GM12874 (cell line): ENCODE measurements around the gene YOD1.

ENCODE experiments used
- TF ChIP-seq, protein P1 (sequence below): IDR thresholded peaks from 2 replicates; pipeline ENCODE4 v1.5.1; 2011; ENCODE audit warnings: low read depth, mild to moderate bottlenecking, control low read depth, low read length, moderate library complexity; ENCODE audit not compliant: insufficient read depth

YOD1 gene

GRCh38 chr1:207034998-207035397 is 16.0 kb downstream of the YOD1 start:
- TF ChIP-seq, protein P1, sequence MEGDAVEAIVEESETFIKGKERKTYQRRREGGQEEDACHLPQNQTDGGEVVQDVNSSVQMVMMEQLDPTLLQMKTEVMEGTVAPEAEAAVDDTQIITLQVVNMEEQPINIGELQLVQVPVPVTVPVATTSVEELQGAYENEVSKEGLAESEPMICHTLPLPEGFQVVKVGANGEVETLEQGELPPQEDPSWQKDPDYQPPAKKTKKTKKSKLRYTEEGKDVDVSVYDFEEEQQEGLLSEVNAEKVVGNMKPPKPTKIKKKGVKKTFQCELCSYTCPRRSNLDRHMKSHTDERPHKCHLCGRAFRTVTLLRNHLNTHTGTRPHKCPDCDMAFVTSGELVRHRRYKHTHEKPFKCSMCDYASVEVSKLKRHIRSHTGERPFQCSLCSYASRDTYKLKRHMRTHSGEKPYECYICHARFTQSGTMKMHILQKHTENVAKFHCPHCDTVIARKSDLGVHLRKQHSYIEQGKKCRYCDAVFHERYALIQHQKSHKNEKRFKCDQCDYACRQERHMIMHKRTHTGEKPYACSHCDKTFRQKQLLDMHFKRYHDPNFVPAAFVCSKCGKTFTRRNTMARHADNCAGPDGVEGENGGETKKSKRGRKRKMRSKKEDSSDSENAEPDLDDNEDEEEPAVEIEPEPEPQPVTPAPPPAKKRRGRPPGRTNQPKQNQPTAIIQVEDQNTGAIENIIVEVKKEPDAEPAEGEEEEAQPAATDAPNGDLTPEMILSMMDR, result no peak

- TF ChIP-seq, protein P1, result no peak
Observed at GRCh38 chr1:207034208-207034607, 16.8 kb downstream of the YOD1 start.

- TF ChIP-seq, protein P1, result no peak
Observed at GRCh38 chr1:207033302-207033701, 17.7 kb downstream of the YOD1 start.

DNA sequence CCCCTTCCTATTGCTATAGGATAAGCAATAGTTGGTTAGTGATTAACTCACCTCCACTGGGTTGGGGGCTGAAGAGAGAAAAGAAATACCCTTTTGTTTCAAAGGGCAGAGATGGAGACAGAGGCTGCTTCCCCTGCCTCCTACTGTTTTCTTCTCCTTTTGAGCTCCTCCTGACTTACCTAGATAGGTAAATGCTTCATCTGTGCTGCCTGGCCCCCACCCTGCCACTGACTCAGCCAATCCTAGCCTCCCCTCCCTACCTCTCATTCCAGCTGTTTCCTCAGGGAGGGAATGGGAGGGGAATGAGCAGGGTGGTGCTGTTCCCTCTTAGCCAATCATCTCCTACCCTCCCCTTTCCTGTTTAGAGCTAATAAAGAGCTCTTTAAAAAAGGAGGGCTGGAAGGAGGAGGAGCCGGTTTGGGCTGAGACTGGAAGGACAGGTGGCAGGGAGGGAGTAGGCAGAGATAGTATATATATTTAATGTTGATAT is 18.4 kb downstream of the YOD1 start, which contains the start of gene C1orf116:
C1orf116 (minus strand) TSS at position 229 of the 490 bp plus-strand sequence. CDS start 5,158 bp downstream, outside the sequence.
- TF ChIP-seq, protein P1, result no peak

GRCh38 chr1:207031632-207032264 is 19.3 kb downstream of the YOD1 start:
- TF ChIP-seq, protein P1, result no peak

DNA sequence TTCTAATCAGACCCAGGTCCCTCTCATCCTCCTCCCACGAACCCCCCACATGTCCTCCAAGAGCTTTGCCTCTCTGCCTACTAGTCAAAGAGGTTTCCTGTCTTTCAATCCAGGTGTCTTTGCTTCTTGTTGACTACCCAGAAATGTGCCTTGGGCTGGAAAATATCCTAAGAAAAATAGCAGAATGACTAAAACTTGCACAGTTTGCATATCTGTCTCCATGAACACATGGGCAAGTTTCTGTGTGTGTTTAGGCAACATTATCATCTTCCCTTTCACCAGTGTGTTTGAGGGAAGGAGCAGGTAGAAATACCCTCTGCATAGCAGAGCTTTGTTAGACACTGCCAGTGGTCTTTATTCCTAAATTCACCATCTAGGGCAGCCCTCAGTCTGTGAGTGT is 20.0 kb downstream of the YOD1 start:
- TF ChIP-seq, protein P1, result no peak

DNA sequence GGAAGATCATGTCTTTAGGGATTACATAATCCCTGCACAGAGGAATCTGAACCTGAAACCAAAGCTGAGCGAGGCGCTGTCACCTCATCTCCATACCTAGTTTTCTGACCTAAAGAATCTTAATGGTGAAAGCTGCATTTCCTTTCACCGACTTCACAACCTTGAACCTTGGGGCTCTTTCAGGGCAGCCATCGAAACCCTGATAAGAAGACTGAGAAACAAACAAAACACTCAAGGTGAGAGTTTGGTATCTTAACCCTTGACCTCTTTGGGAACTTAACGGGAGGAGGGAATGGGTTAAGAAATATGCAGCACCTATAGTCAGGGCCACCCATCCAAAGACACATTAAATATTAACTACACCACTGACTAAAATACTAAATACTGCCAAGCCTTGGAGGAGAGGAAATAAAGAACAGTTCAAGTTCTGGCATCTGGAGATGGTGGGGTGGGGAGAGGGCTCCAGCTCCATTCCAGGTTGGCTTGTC is 20.4 kb downstream of the YOD1 start:
- TF ChIP-seq, protein P1, result no peak
